ENCODE measurements around the gene PIGQ.

- no peak for TF ChIP-seq EP300 (IDR thresholded peaks at IDR 0.05; ENCODE audit: borderline replicate concordance in 1 of 2, low read depth in 2 of 2, low read length in 2 of 2)
- no peak for TF ChIP-seq POLR2A (IDR thresholded peaks at IDR 0.05; ENCODE audit: control extremely low read depth in 1 of 2, low read depth in 2 of 2, low read length in 2 of 2)
- TF ChIP-seq, protein P1, sequence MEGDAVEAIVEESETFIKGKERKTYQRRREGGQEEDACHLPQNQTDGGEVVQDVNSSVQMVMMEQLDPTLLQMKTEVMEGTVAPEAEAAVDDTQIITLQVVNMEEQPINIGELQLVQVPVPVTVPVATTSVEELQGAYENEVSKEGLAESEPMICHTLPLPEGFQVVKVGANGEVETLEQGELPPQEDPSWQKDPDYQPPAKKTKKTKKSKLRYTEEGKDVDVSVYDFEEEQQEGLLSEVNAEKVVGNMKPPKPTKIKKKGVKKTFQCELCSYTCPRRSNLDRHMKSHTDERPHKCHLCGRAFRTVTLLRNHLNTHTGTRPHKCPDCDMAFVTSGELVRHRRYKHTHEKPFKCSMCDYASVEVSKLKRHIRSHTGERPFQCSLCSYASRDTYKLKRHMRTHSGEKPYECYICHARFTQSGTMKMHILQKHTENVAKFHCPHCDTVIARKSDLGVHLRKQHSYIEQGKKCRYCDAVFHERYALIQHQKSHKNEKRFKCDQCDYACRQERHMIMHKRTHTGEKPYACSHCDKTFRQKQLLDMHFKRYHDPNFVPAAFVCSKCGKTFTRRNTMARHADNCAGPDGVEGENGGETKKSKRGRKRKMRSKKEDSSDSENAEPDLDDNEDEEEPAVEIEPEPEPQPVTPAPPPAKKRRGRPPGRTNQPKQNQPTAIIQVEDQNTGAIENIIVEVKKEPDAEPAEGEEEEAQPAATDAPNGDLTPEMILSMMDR (IDR thresholded peaks at IDR 0.05; ENCODE audit: control extremely low read depth in 1 of 3, insufficient read depth in 1 of 3, low read depth in 1 of 3, low read length in 3 of 3), result no peak
- no peak for TF ChIP-seq EGR1 (IDR thresholded peaks at IDR 0.05; ENCODE audit: borderline replicate concordance, low read depth, low read length)
- TF ChIP-seq SP2 (IDR thresholded peaks at IDR 0.05; ENCODE audit: low read length), result no peak
- no peak for TF ChIP-seq USF2 (IDR thresholded peaks at IDR 0.05; ENCODE audit: low read length)
- TF ChIP-seq TAF1 (IDR thresholded peaks at IDR 0.05; ENCODE audit: low read depth, low read length), result no peak
- no peak for TF ChIP-seq KDM4A (IDR thresholded peaks at IDR 0.05; ENCODE audit: low read depth, low read length, severe bottlenecking)
- TF ChIP-seq RNF2 (IDR thresholded peaks at IDR 0.05; ENCODE audit: borderline replicate concordance, low read depth, low read length, missing control alignments, poor library complexity, severe bottlenecking), result no peak
- TF ChIP-seq SRF (IDR thresholded peaks at IDR 0.05; ENCODE audit: low read depth, low read length), result no peak
- no peak for TF ChIP-seq CBX8 (IDR thresholded peaks at IDR 0.05; ENCODE audit: borderline replicate concordance, low read depth, low read length)
- TF ChIP-seq SIN3A (conservative IDR thresholded peaks at IDR 0.05 in 1 of 2, IDR thresholded peaks at IDR 0.05 in 1 of 2; ENCODE audit: low read depth in 1 of 2, low read length in 2 of 2), result no peak
- no peak for TF ChIP-seq POU5F1 (IDR thresholded peaks at IDR 0.05; ENCODE audit: low read depth, low read length)
Observed at GRCh38 chr16:551210-551609, 18.6 kb upstream of the PIGQ start.

Data from H1 (cell line).